HepG2 (cell line): ENCODE results near the gene NBEA. TPM values are rescaled to one million over a fixed set of nuclear protein-coding genes. Genes with fewer than 3 reads are reported as not detected.

Source experiments
- ATAC-seq: fragments of 200-7000 bp; cut with Tn5 transposase; 3 replicates; pipeline ENCODE4 v1.9.1; 2020; ENCODE audit warnings: mild to moderate bottlenecking, moderate library complexity
- BruUV-seq: library from RNA; stranded (reverse); fragments of 400-500 nt; replicated peaks from 2 replicates; lab custom pipeline; 2021; lab: Mats Ljungman, UMichigan
- CTCF ChIA-PET: fragments of 300-600 bp; formaldehyde crosslinking; extraction: SDS; loops from one replicate; lab custom pipeline; 2021; ENCODE audit warnings: low total read pairs, inconsistent platforms, low intra/inter-chr PET ratio; lab: Yijun Ruan, JAX
- POLR2A ChIA-PET: fragments of 350-600 bp; sonication (Branson Sonifier 250); formaldehyde crosslinking; loops from one replicate; lab custom pipeline; 2020; ENCODE audit warnings: antibody characterized with exemption, inconsistent platforms; lab: Yijun Ruan, JAX
- DNase-seq: peaks from one replicate; pipeline ENCODE4 v3.0.0-alpha.2; 2015; ENCODE audit warnings: low spot score
- FAIRE-seq: peaks from 3 replicates; lab custom pipeline; 2011; peaks lifted over from hg19 to GRCh38; lab: Jason Lieb, UNC
- H2AFZ ChIP-seq: one replicate; pipeline ENCODE4 v1.6.1; 2011; ENCODE audit warnings: low read length, inconsistent platforms
- H3K27ac ChIP-seq: fragments of 300-600 bp; 3 replicates; pipeline ENCODE4 v1.8.0; 2011; ENCODE audit warnings: mixed run types, mild to moderate bottlenecking, mixed read lengths, low read length, inconsistent platforms; ENCODE audit not compliant: insufficient read depth; ENCODE audit errors: extremely low read length
- H3K27me3 ChIP-seq, 2 experiments: fragments of 200-600 bp in 1 of 2; 2 replicates in 1 of 2; 3 replicates in 1 of 2; pipeline versions ENCODE4 v1.6.0 to v1.8.0; 2011; ENCODE audit warnings: low read length in 2 of 2, mild to moderate bottlenecking in 2 of 2, moderate library complexity in 2 of 2, inconsistent platforms in 1 of 2; ENCODE audit not compliant: insufficient read depth in 2 of 2, control insufficient read depth in 1 of 2
- H3K36me3 ChIP-seq, 2 experiments: fragments of 200-600 bp in 1 of 2; replicated peaks in 1 of 2; 2 replicates in 1 of 2; 3 replicates in 1 of 2; pipeline versions ENCODE4 v1.5.1 to v1.8.0; 2011; ENCODE audit warnings: low read length in 2 of 2, inconsistent platforms in 1 of 2; ENCODE audit not compliant: insufficient read depth in 2 of 2, control insufficient read depth in 1 of 2
- H3K4me1 ChIP-seq: 2 replicates; pipeline ENCODE4 v1.5.1; 2012; ENCODE audit warnings: low read length, inconsistent platforms; ENCODE audit not compliant: insufficient read depth
- H3K4me2 ChIP-seq: 2 replicates; pipeline ENCODE4 v1.6.0; 2011; ENCODE audit warnings: low read depth, low read length, inconsistent platforms
- H3K4me3 ChIP-seq, 3 experiments: fragments of 200-600 bp in 1 of 3; sonication (generic), shearing (Covaris generic) in 1 of 3; replicated peaks in 1 of 3; 2 replicates each; pipeline ENCODE4 v1.5.1; 2011 to 2016; ENCODE audit warnings: low read length in 3 of 3, inconsistent platforms in 2 of 3, low read depth in 2 of 3, mild to moderate bottlenecking in 2 of 3, control low read depth in 1 of 3, mixed read lengths in 1 of 3; ENCODE audit not compliant: insufficient read depth in 1 of 3
- H3K79me2 ChIP-seq: one replicate; pipeline ENCODE4 v1.6.1; 2011; ENCODE audit warnings: low read length, inconsistent platforms; ENCODE audit not compliant: insufficient read depth
- H3K9ac ChIP-seq: 2 replicates; pipeline ENCODE4 v1.6.0; 2011; ENCODE audit warnings: mild to moderate bottlenecking, low read depth, low read length, inconsistent platforms; ENCODE audit not compliant: insufficient read depth
- H3K9me3 ChIP-seq: 2 replicates; pipeline ENCODE4 v1.5.1; 2012; ENCODE audit warnings: mild to moderate bottlenecking, low read length
- H4K20me1 ChIP-seq: 2 replicates; pipeline ENCODE4 v1.6.0; 2011; ENCODE audit warnings: inconsistent platforms, mild to moderate bottlenecking, low read length, moderate library complexity; ENCODE audit not compliant: insufficient read depth
- BCL6 ChIP-seq: IDR thresholded peaks from 2 replicates; pipeline ENCODE4 v1.6.1; 2016; ENCODE audit warnings: missing genetic modification reagents, missing compliant biosample characterization
- FOXA1 ChIP-seq, 2 experiments: fragments of 450-650 bp in 1 of 2; sonication (generic) in 1 of 2; formaldehyde crosslinking in 1 of 2; IDR thresholded peaks; 2 replicates each; pipeline versions ENCODE4 v1.4.0 to v1.6.1; 2016 to 2020; ENCODE audit warnings: missing genetic modification reagents in 1 of 2
- GABPA ChIP-seq, 2 experiments: IDR thresholded peaks; 2 replicates each; pipeline ENCODE4 v1.6.1; 2011 to 2016; ENCODE audit warnings: low read depth in 2 of 2, low read length in 1 of 2, missing biosample characterization in 1 of 2, missing genetic modification characterization in 1 of 2
- HDAC1 ChIP-seq: sonication (generic); formaldehyde crosslinking; IDR thresholded peaks from 2 replicates; pipeline ENCODE4 v1.5.1; 2020; ENCODE audit warnings: mild to moderate bottlenecking, missing genetic modification reagents
- ISX ChIP-seq: sonication (generic); formaldehyde crosslinking; conservative IDR thresholded peaks from 2 replicates; pipeline ENCODE4 v1.5.0; 2020; ENCODE audit warnings: missing genetic modification reagents
- MIXL1 ChIP-seq: IDR thresholded peaks from 2 replicates; pipeline ENCODE4 v1.6.1; 2016
- MXD4 ChIP-seq: IDR thresholded peaks from 2 replicates; pipeline ENCODE4 v1.6.1; 2016; ENCODE audit warnings: mild to moderate bottlenecking, missing biosample characterization, missing genetic modification reagents
- RFX5 ChIP-seq: IDR thresholded peaks from 2 replicates; pipeline ENCODE4 v1.6.1; 2011; ENCODE audit warnings: low read depth, low read length, improper control_type of control experiment
- SOX13 ChIP-seq, 3 experiments: fragments of 450-650 bp in 1 of 3; sonication (generic) in 1 of 3; formaldehyde crosslinking in 1 of 3; IDR thresholded peaks in 2 of 3; conservative IDR thresholded peaks in 1 of 3; 2 replicates each; pipeline versions ENCODE4 v1.5.0 to v1.6.1; 2016 to 2020; ENCODE audit warnings: antibody characterized with exemption in 1 of 3, mild to moderate bottlenecking in 1 of 3, missing compliant biosample characterization in 1 of 3, missing genetic modification reagents in 1 of 3, moderate library complexity in 1 of 3
- ZNF460 ChIP-seq: sonication (generic); formaldehyde crosslinking; IDR thresholded peaks from 2 replicates; pipeline ENCODE4 v1.5.1; 2020; ENCODE audit warnings: missing genetic modification reagents, mild to moderate bottlenecking, borderline replicate concordance
- ZSCAN29 ChIP-seq: sonication (generic); formaldehyde crosslinking; conservative IDR thresholded peaks from 2 replicates; pipeline ENCODE4 v1.4.0; 2020; ENCODE audit warnings: mild to moderate bottlenecking, missing genetic modification reagents
- WGBS: methylation state at CpG from one replicate; pipeline ENCODE4 v1.1.6; 2017; ENCODE audit warnings: low lambda C conversion rate; 5-methylcytosine and 5-hydroxymethylcytosine counted together
- in situ Hi-C: cut with HindIII; loops from 2 replicates; pipeline ENCODE4 v1.10.0; 2017; ENCODE audit warnings: low pct_unique_long_range_greater_than_20kb; ENCODE audit not compliant: extremely low pct_ligation_motif_present
- intact Hi-C: fragments of 100-400 bp; cut with micrococcal nuclease; formaldehyde crosslinking; loops from one replicate; pipeline ENCODE4 v1.10.0; 2022; ENCODE audit not compliant: unreplicated experiment
- polyA plus RNA-seq, 8 experiments: library from polyadenylated mRNA; depleted of rRNA in 3 of 8; stranded (reverse) in 7 of 8; unstranded in 1 of 8; fragments of >200 nt; fragmentation: Illumina TruSeq in 4 of 8; extraction: Trizol in 4 of 8; gene quantifications; 2 replicates each; pipeline versions ENCODE4 v1.2.1 to v1.2.3, GENCODE V29; 2011 to 2016; ENCODE audit warnings: low read depth in 4 of 8, missing spikeins in 1 of 8, mixed read lengths in 1 of 8; ENCODE audit not compliant: insufficient read depth in 1 of 8
- total RNA-seq, 5 experiments: library from RNA; depleted of rRNA; stranded (reverse); fragments of >200 nt; fragmentation: Illumina TruSeq; extraction: Trizol; gene quantifications; 2 replicates each; pipeline ENCODE4 v1.2.3, GENCODE V29; 2016; ENCODE audit warnings: low read depth in 1 of 5
- TF ChIP-seq, protein P1 (sequence below): sonication (generic); formaldehyde crosslinking; IDR thresholded peaks from 2 replicates; pipeline ENCODE4 v1.8.0; 2023; ENCODE audit warnings: mild to moderate bottlenecking, missing genetic modification reagents

The NBEA gene
- total and polyA plus RNA-seq, 2 of the 13 experiments (the other 11 are each of a cell fraction or from before 2014, with no cell fraction given) = 2.7 to 2.8 TPM

DNA sequence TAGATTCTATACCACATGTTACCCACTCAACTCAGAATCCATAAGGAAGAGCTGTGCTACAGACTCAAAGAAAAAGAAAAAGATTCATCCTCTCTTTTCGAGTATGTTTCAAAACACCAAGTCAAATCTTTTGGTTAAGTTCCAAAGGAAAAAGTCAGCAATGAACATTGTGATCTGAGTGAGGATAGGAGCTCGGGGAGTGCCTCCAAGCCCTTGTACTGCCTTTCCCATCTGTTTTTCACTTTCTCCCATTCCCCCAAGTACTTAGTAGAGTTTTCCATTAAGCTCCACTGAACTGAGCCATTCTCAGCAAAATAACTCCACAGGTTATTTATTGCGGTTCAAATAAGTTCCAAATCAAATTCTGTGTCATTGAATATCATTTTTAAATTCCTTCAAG is 582.1 kb downstream of the NBEA start:
- Histone ChIP-seq H3K27me3 (no peaks in the 10 kb centered on the region), H4K20me1 (no peaks in the 10 kb centered on the region), H3K4me2 (no peak overlapping the region), H3K36me3 (no peaks in the 10 kb centered on the region), H2AFZ (no peak overlapping the region), H3K4me3 (no peak overlapping the region), H3K9me3 (no peaks in the 10 kb centered on the region), H3K27ac (no peak overlapping the region), H3K4me1 (no peaks in the 10 kb centered on the region), H3K9ac (no peak overlapping the region), H3K79me2 (no peaks in the 10 kb centered on the region)
- TF ChIP-seq BCL6 (CRISPR knock-in tag) (no peak), MIXL1 (CRISPR knock-in tag) (no peak), ZNF460 (CRISPR knock-in tag) (no peak)
- ATAC-seq = no peak
- BruUV-seq = no TSS peak
- POLR2A ChIA-PET = no interaction called here
- WGBS = 9% methylated on average over 3 of the region's 3 CpGs
- intact Hi-C loops = no loop called here
- CTCF ChIA-PET = no interaction called here
- FAIRE-seq = no peak
- DNase-seq = no peak
- in situ Hi-C loops = no loop called here

DNA sequence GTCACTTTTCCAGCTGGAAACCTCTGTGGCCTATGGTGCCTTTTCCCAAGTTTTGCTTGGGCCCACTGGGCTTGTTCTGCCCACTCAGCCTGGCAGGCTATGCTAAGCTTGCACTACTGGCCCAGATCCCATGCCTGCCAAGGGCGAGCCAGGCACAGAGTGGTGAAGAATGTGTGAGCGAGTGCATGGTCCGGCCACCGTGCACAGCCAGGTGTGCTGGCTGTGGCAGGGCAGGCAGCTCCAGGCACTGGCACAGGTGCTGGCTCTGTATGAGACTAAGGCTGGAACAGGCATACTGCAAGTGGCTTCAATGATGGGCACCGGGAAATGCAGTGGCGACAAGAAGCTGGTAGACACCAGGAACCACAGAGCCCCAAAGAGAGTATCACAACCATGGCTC is 584.5 kb downstream of the NBEA start:
- Histone ChIP-seq H3K27ac (no peak overlapping the region), H3K4me2 (no peak overlapping the region), H3K4me1 (no peaks in the 10 kb centered on the region), H3K27me3 (no peaks in the 10 kb centered on the region), H3K79me2 (no peaks in the 10 kb centered on the region), H3K4me3 (no peak overlapping the region), H4K20me1 (no peaks in the 10 kb centered on the region), H3K9ac (no peak overlapping the region), H2AFZ (no peak overlapping the region), H3K9me3 (no peaks in the 10 kb centered on the region), H3K36me3 (no peaks in the 10 kb centered on the region)
- in situ Hi-C loops = no loop called here
- FAIRE-seq = no peak
- no peak for TF ChIP-seq FOXA1 (IDR thresholded peaks at IDR 0.05)
- TF ChIP-seq FOXA1 (CRISPR knock-in tag; IDR thresholded peaks at IDR 0.05) = no peak
- no peak for TF ChIP-seq GABPA (IDR thresholded peaks at IDR 0.05; ENCODE audit: low read depth, low read length)
- no peak for TF ChIP-seq GABPA (CRISPR knock-in tag; IDR thresholded peaks at IDR 0.05; ENCODE audit: low read depth)
- TF ChIP-seq BCL6 (CRISPR knock-in tag) = no peak
- TF ChIP-seq, protein P1, sequence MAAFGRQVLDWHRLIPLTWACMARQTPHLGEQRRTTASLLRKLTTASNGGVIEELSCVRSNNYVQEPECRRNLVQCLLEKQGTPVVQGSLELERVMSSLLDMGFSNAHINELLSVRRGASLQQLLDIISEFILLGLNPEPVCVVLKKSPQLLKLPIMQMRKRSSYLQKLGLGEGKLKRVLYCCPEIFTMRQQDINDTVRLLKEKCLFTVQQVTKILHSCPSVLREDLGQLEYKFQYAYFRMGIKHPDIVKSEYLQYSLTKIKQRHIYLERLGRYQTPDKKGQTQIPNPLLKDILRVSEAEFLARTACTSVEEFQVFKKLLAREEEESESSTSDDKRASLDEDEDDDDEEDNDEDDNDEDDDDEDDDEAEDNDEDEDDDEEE (CRISPR knock-in tag) = no peak
- TF ChIP-seq ISX (CRISPR knock-in tag) = no peak
- no peak for TF ChIP-seq ZSCAN29 (CRISPR knock-in tag)
- TF ChIP-seq MXD4 = no peak
- TF ChIP-seq HDAC1 = no peak
- TF ChIP-seq SOX13 (IDR thresholded peaks at IDR 0.05) = no peak
- TF ChIP-seq SOX13 (CRISPR knock-in tag; conservative IDR thresholded peaks at IDR 0.05 in 1 of 2, IDR thresholded peaks at IDR 0.05 in 1 of 2) = no peak
- no peak for TF ChIP-seq RFX5
- BruUV-seq = no TSS peak
- WGBS = 88% methylated on average over 2 of the region's 6 CpGs
- ChIA-PET CTCF (no interaction called here), POLR2A (no interaction called here)
- ATAC-seq = no peak
- no peak for DNase-seq
- intact Hi-C loops = no loop called here
